Activated T-cell treated with anti-CD3 and anti-CD28 coated beads for 24 hours (primary cell): ENCODE measurements around the gene GTPBP1.

Experiments
- DNase-seq: peaks from one replicate; pipeline ENCODE4 v3.0.0-alpha.2; 2020; ENCODE audit warnings: low read depth

Gene GTPBP1

GRCh38 chr22:38704654-38705234 is 1.0 kb upstream of the GTPBP1 start:
- DNase-seq, result no peak

- DNase-seq, result peak; percentile 20
Measured at GRCh38 chr22:38706101-38706900, 557 bp downstream of the GTPBP1 start.

- DNase-seq, result no peak
Measured at GRCh38 chr22:38706901-38707195, 1.1 kb downstream of the GTPBP1 start.

GRCh38 chr22:38707346-38707745 is 1.6 kb downstream of the GTPBP1 start:
- DNase-seq, result no peak

- no peak for DNase-seq
Measured at GRCh38 chr22:38707984-38708383, 2.2 kb downstream of the GTPBP1 start.

- no peak for DNase-seq
Measured at GRCh38 chr22:38709306-38709705, 3.6 kb downstream of the GTPBP1 start.

- DNase-seq, result no peak
Measured at GRCh38 chr22:38710351-38710750, 4.6 kb downstream of the GTPBP1 start.

- no peak for DNase-seq
Measured at GRCh38 chr22:38710866-38711265, 5.1 kb downstream of the GTPBP1 start.

GRCh38 chr22:38712486-38713207 is 6.9 kb downstream of the GTPBP1 start:
- no peak for DNase-seq

- no peak for DNase-seq
Measured at GRCh38 chr22:38713921-38714320, 8.2 kb downstream of the GTPBP1 start.

GRCh38 chr22:38715176-38715764 is 9.5 kb downstream of the GTPBP1 start:
- no peak for DNase-seq

- no peak for DNase-seq
Measured at GRCh38 chr22:38715852-38716251, 10.1 kb downstream of the GTPBP1 start.

- DNase-seq, result no peak
Measured at GRCh38 chr22:38716271-38716670, 10.5 kb downstream of the GTPBP1 start.

GRCh38 chr22:38716826-38717225 is 11.1 kb downstream of the GTPBP1 start:
- no peak for DNase-seq

- no peak for DNase-seq
Measured at GRCh38 chr22:38717244-38717643, 11.5 kb downstream of the GTPBP1 start.

- no peak for DNase-seq
Measured at GRCh38 chr22:38718414-38718813, 12.7 kb downstream of the GTPBP1 start.

GRCh38 chr22:38719196-38719595 is 13.5 kb downstream of the GTPBP1 start:
- no peak for DNase-seq

- no peak for DNase-seq
Measured at GRCh38 chr22:38720350-38720749, 14.6 kb downstream of the GTPBP1 start.

- DNase-seq, result no peak
Measured at GRCh38 chr22:38721551-38721950, 15.8 kb downstream of the GTPBP1 start.

- no peak for DNase-seq
Measured at GRCh38 chr22:38724176-38724575, 18.4 kb downstream of the GTPBP1 start.

- no peak for DNase-seq
Measured at GRCh38 chr22:38724926-38725571, 19.3 kb downstream of the GTPBP1 start.

GRCh38 chr22:38725900-38726655 is 20.3 kb downstream of the GTPBP1 start:
- DNase-seq, result no peak
